Measurements from ENCODE around the gene ABHD11.
"Not testable (repeated sequence)": the region's sequence is repeated elsewhere in the genome, so short reads cannot be mapped to it uniquely, and the experiment has no call there.

Gene ABHD11

GRCh38 chr7:73718905-73719805, 19.4 kb downstream of the ABHD11 start, which contains the start of gene STX1A:
STX1A (minus strand) TSS chr7:73719669; CDS start chr7:73719631, 38 bp downstream.
- peak; percentile 95 for DNase-seq (ENCODE audit: low spot score)

- peak; percentile 59 for DNase-seq (ENCODE audit: low spot score)
Observed at GRCh38 chr7:73718438-73718881, 20.1 kb downstream of the ABHD11 start.

GRCh38 chr7:73717991-73718405, 20.6 kb downstream of the ABHD11 start:
- peak; percentile 87 for DNase-seq (ENCODE audit: low spot score)

- DNase-seq (ENCODE audit: low spot score): no peak
Observed at GRCh38 chr7:73717025-73717807, 21.4 kb downstream of the ABHD11 start.

GRCh38 chr7:73716318-73716890, 22.2 kb downstream of the ABHD11 start:
- no peak for DNase-seq (ENCODE audit: low spot score)

GRCh38 chr7:73715648-73716317, 22.8 kb downstream of the ABHD11 start:
- peak; percentile 97 for DNase-seq (ENCODE audit: low spot score)

GRCh38 chr7:73713319-73713718, 25.3 kb downstream of the ABHD11 start:
- DNase-seq (ENCODE audit: low spot score): not testable (repeated sequence)

GRCh38 chr7:73712773-73713172, 25.8 kb downstream of the ABHD11 start:
- no peak for DNase-seq (ENCODE audit: low spot score)

- DNase-seq (ENCODE audit: low spot score): no peak
Observed at GRCh38 chr7:73708961-73709549, 29.5 kb downstream of the ABHD11 start.

GRCh38 chr7:73707045-73707631, 31.5 kb downstream of the ABHD11 start:
- no peak for DNase-seq (ENCODE audit: low spot score)

GRCh38 chr7:73706126-73707044, 32.2 kb downstream of the ABHD11 start:
- DNase-seq (ENCODE audit: low spot score): no peak

- no peak for DNase-seq (ENCODE audit: low spot score)
Observed at GRCh38 chr7:73705551-73705920, 33.1 kb downstream of the ABHD11 start.

- no peak for DNase-seq (ENCODE audit: low spot score)
Observed at GRCh38 chr7:73704640-73705550, 33.7 kb downstream of the ABHD11 start.

GRCh38 chr7:73703757-73704639, 34.6 kb downstream of the ABHD11 start:
- DNase-seq (ENCODE audit: low spot score): peak; percentile 60

- DNase-seq (ENCODE audit: low spot score): no peak
Observed at GRCh38 chr7:73703225-73703624, 35.4 kb downstream of the ABHD11 start.

- no peak for DNase-seq (ENCODE audit: low spot score)
Observed at GRCh38 chr7:73702665-73703064, 35.9 kb downstream of the ABHD11 start.

- DNase-seq (ENCODE audit: low spot score): no peak
Observed at GRCh38 chr7:73702226-73702625, 36.4 kb downstream of the ABHD11 start.

Measured in hepatic stellate cell (primary cell).